ENCODE results near the gene AGO3. TPM values are rescaled to one million over a fixed set of nuclear protein-coding genes. Genes with fewer than 3 reads are reported as not detected.

Gene AGO3
- total and polyA plus RNA-seq, 2 of the 13 experiments (the other 11 are each of a cell fraction or from before 2014, with no cell fraction given) = 21.2 to 27.1 TPM

GRCh38 chr1:36068866-36069265 lies 138.0 kb downstream of the AGO3 start:
- Histone ChIP-seq H3K9ac (ENCODE audit: insufficient read depth, low read depth, low read length) (no peak overlapping the region), H3K9me3 (ENCODE audit: low read length) (no peaks in the 10 kb centered on the region), H3K36me3 (replicated peaks in 1 of 2; ENCODE audit: control insufficient read depth in 1 of 2, insufficient read depth in 2 of 2, low read length in 2 of 2) (no peaks in the 10 kb centered on the region), H3K79me2 (ENCODE audit: insufficient read depth, low read length) (no peaks in the 10 kb centered on the region), H3K27me3 (ENCODE audit: control insufficient read depth in 1 of 2, insufficient read depth in 2 of 2, low read length in 2 of 2) (no peaks in the 10 kb centered on the region), H3K4me3 (replicated peaks in 1 of 3; ENCODE audit: insufficient read depth in 1 of 3, low read depth in 2 of 3, low read length in 3 of 3) (no peak overlapping the region), H2AFZ (ENCODE audit: low read length) (no peak overlapping the region), H3K4me2 (ENCODE audit: low read depth, low read length) (no peak overlapping the region), H3K4me1 (ENCODE audit: insufficient read depth, low read length) (no peaks in the 10 kb centered on the region), H3K27ac (ENCODE audit: extremely low read length, insufficient read depth, low read length) (no peak overlapping the region), H4K20me1 (ENCODE audit: insufficient read depth, low read length) (no peaks in the 10 kb centered on the region)
- DNase-seq (ENCODE audit: low spot score) (no peak), ATAC-seq (no peak), FAIRE-seq (no peak)
- no TSS peak for BruUV-seq (replicated peaks)
- WGBS (ENCODE audit: low lambda C conversion rate) = 83% methylated on average over 2 of the region's 2 CpGs
- ChIA-PET POLR2A (no interaction called here), CTCF (ENCODE audit: low intra/inter-chr PET ratio, low total read pairs) (no interaction called here)
- in situ Hi-C loops (cut with HindIII; ENCODE audit: extremely low pct_ligation_motif_present, low pct_unique_long_range_greater_than_20kb) = no loop called here
- 0 out of 2 replicates have a peak, but pooled peaks have one; percentile 43 for TF ChIP-seq ZNF770 (CRISPR knock-in tag; IDR thresholded peaks at IDR 0.05)
- TF ChIP-seq ZNF251 (CRISPR knock-in tag; IDR thresholded peaks at IDR 0.05) = no peak
- intact Hi-C loops (cut with micrococcal nuclease; ENCODE audit: unreplicated experiment) = no loop called here

- H3K27me3 ChIP-seq (ENCODE audit: control insufficient read depth in 1 of 2, insufficient read depth in 2 of 2, low read length in 2 of 2) = no peaks in the 10 kb centered on the region
- POLR2A ChIA-PET = no interaction called here
- H3K27ac ChIP-seq (ENCODE audit: extremely low read length, insufficient read depth, low read length) = no peak overlapping the region
- H3K36me3 ChIP-seq (replicated peaks in 1 of 2; ENCODE audit: control insufficient read depth in 1 of 2, insufficient read depth in 2 of 2, low read length in 2 of 2) = no peaks in the 10 kb centered on the region
- no peak for ATAC-seq
- H3K9ac ChIP-seq (ENCODE audit: insufficient read depth, low read depth, low read length) = no peak overlapping the region
- CTCF ChIA-PET (ENCODE audit: low intra/inter-chr PET ratio, low total read pairs) = no interaction called here
- no TSS peak for BruUV-seq (replicated peaks)
- no peak overlapping the region for H2AFZ ChIP-seq (ENCODE audit: low read length)
- WGBS (ENCODE audit: low lambda C conversion rate) = 72% methylated on average over 2 of the region's 2 CpGs
- DNase-seq (ENCODE audit: low spot score) = no peak
- intact Hi-C loops (cut with micrococcal nuclease; ENCODE audit: unreplicated experiment) (no loop called here), in situ Hi-C loops (cut with HindIII; ENCODE audit: extremely low pct_ligation_motif_present, low pct_unique_long_range_greater_than_20kb) (no loop called here)
- no peaks in the 10 kb centered on the region for H3K4me1 ChIP-seq (ENCODE audit: insufficient read depth, low read length)
- no peak overlapping the region for H3K4me3 ChIP-seq (replicated peaks in 1 of 3; ENCODE audit: insufficient read depth in 1 of 3, low read depth in 2 of 3, low read length in 3 of 3)
- H3K4me2 ChIP-seq (ENCODE audit: low read depth, low read length) = no peak overlapping the region
- no peaks in the 10 kb centered on the region for H3K79me2 ChIP-seq (ENCODE audit: insufficient read depth, low read length)
- TF ChIP-seq ZEB1 (IDR thresholded peaks at IDR 0.05; ENCODE audit: insufficient replicate concordance, low read depth) (no peak), SP1 (IDR thresholded peaks at IDR 0.05) (no peak), SP1 (CRISPR knock-in tag; IDR thresholded peaks at IDR 0.05) (no peak), CBX2 (IDR thresholded peaks at IDR 0.05; ENCODE audit: low read depth, low read length) (no peak), CBX2 (CRISPR knock-in tag; IDR thresholded peaks at IDR 0.05; ENCODE audit: low read depth) (no peak)
- H3K9me3 ChIP-seq (ENCODE audit: low read length) = no peaks in the 10 kb centered on the region
- no peak for FAIRE-seq
- no peaks in the 10 kb centered on the region for H4K20me1 ChIP-seq (ENCODE audit: insufficient read depth, low read length)
These were observed 139.4 kb downstream of the AGO3 start for GRCh38 chr1:36070349-36070748.
